HFF-Myc (cell line): ENCODE measurements around the gene AKAP3.
A peak's percentile ranks its signal among the peaks of the same experiment; 100 is the strongest.

Source experiments
- DNase-seq: peaks from one replicate; pipeline ENCODE4 v3.0.0-alpha.2; 2011; ENCODE audit warnings: low read depth; ENCODE audit errors: extremely low read depth
- H3K4me3 ChIP-seq: replicated peaks from 2 replicates; pipeline ENCODE4 v1.5.1; 2011; ENCODE audit warnings: low read depth, mild to moderate bottlenecking, control low read depth, low read length
- CTCF ChIP-seq: IDR thresholded peaks from 2 replicates; pipeline ENCODE4 v1.5.1; 2012; ENCODE audit warnings: mild to moderate bottlenecking, low read depth, low read length, control low read depth; ENCODE audit errors: missing control alignments

The AKAP3 gene

GRCh38 chr12:4648501-4649357, at the start of gene AKAP3, which contains the start of gene NDUFA9:
Gene AKAP3, minus strand, starts transcription at chr12:4649051. Its CDS starts 10,855 bp downstream, at chr12:4638196.
Gene NDUFA9, plus strand, starts transcription at chr12:4649114. Its CDS starts 13 bp downstream, at chr12:4649127.
- H3K4me3 ChIP-seq, result peak within 1 kb of the TSS; percentile 80
- peak; percentile 56 for DNase-seq
- no peak for TF ChIP-seq CTCF

GRCh38 chr12:4690760-4691159, 41.9 kb upstream of the AKAP3 start:
- DNase-seq, result no peak
- no peak overlapping the region for H3K4me3 ChIP-seq
- TF ChIP-seq CTCF, result no peak

GRCh38 chr12:4685317-4685716, 36.5 kb upstream of the AKAP3 start:
- TF ChIP-seq CTCF, result no peak
- DNase-seq, result no peak

GRCh38 chr12:4681732-4682131, 32.9 kb upstream of the AKAP3 start:
- DNase-seq, result no peak
- H3K4me3 ChIP-seq, result no peak overlapping the region
- no peak for TF ChIP-seq CTCF

More at GRCh38 chr12:4685317-4685716, 36.5 kb upstream of the AKAP3 start:
- no peak overlapping the region for H3K4me3 ChIP-seq

GRCh38 chr12:4679711-4680110, 30.9 kb upstream of the AKAP3 start:
- no peak overlapping the region for H3K4me3 ChIP-seq
- TF ChIP-seq CTCF, result no peak
- DNase-seq, result no peak

GRCh38 chr12:4665236-4665635, 16.4 kb upstream of the AKAP3 start:
- no peak for DNase-seq
- no peak for TF ChIP-seq CTCF

More at GRCh38 chr12:4665236-4665635, 16.4 kb upstream of the AKAP3 start:
- H3K4me3 ChIP-seq, result no peak overlapping the region
